HCT116 (cell line): Measurements from ENCODE around the gene FBXO24. TPM values are rescaled to one million over a fixed set of nuclear protein-coding genes. Genes with fewer than 3 reads are reported as not detected.

Experiments
- ATAC-seq: fragments of 200-7000 bp; cut with Tn5 transposase; 2 replicates; pipeline ENCODE4 v1.9.1; 2020; ENCODE audit warnings: mild to moderate bottlenecking, moderate library complexity
- BruUV-seq: library from RNA; stranded (reverse); fragments of 400-500 nt; replicated peaks from 2 replicates; lab custom pipeline; 2021; lab: Mats Ljungman, UMichigan
- CTCF ChIA-PET: fragments of 300-600 bp; sonication (Branson Sonifier 250); formaldehyde crosslinking; loops from one replicate; lab custom pipeline; 2021; ENCODE audit warnings: antibody characterized with exemption; lab: Charles Lee
- POLR2A ChIA-PET: fragments of 300-600, 350-600 bp; sonication (Branson Sonifier 250); formaldehyde crosslinking; loops from one replicate; lab custom pipeline; 2021; ENCODE audit warnings: antibody characterized with exemption; lab: Charles Lee
- RAD21 ChIA-PET, 2 experiments: fragments of 300-600 bp; sonication (Branson Sonifier 250); formaldehyde crosslinking; loops; one replicate each; lab custom pipeline; 2023; ENCODE audit warnings: low total read pairs in 2 of 2; ENCODE audit not compliant: uncharacterized antibody in 2 of 2, unreplicated experiment in 2 of 2, low non-redundant PET in 1 of 2; lab: Charles Lee
- DNase-seq: peaks from one replicate; pipeline ENCODE4 v3.0.0-alpha.2; 2010; ENCODE audit warnings: low read depth, low spot score
- H2AFZ ChIP-seq: fragments of 200-600 bp; shearing (Covaris generic), sonication (generic); 2 replicates; pipeline ENCODE4 v1.6.1; 2017; ENCODE audit warnings: low read depth, mixed run types, mixed read lengths, antibody characterized with exemption, low read length; ENCODE audit not compliant: poor library complexity, severe bottlenecking
- H3K27ac ChIP-seq: 2 replicates; pipeline ENCODE4 v1.5.1; 2012; ENCODE audit warnings: low read depth, low read length
- H3K27me3 ChIP-seq: fragments of 200-600 bp; sonication (generic); 2 replicates; pipeline ENCODE4 v1.6.1; 2016; ENCODE audit warnings: mixed run types, low read length, mixed read lengths; ENCODE audit not compliant: insufficient read depth
- H3K36me3 ChIP-seq, 2 experiments: fragments of 200-500 bp in 1 of 2; fragments of 200-600 bp in 1 of 2; sonication (Bioruptor generic) in 1 of 2; sonication (generic) in 1 of 2; 2 replicates each; pipeline versions ENCODE4 v1.5.1 to v1.6.1; 2014 to 2016; ENCODE audit warnings: low read length in 2 of 2, inconsistent platforms in 1 of 2, mixed read lengths in 1 of 2, mixed run types in 1 of 2; ENCODE audit not compliant: insufficient read depth in 2 of 2, control insufficient read depth in 1 of 2
- H3K4me1 ChIP-seq, 2 experiments: fragments of 200-600 bp in 1 of 2; sonication (generic) in 1 of 2; 2 replicates each; pipeline versions ENCODE4 v1.5.1 to v1.6.1; 2012 to 2017; ENCODE audit warnings: low read length in 2 of 2, inconsistent platforms in 1 of 2, mild to moderate bottlenecking in 1 of 2, mixed read lengths in 1 of 2, mixed run types in 1 of 2, moderate library complexity in 1 of 2; ENCODE audit not compliant: insufficient read depth in 2 of 2, control insufficient read depth in 1 of 2
- H3K4me2 ChIP-seq: fragments of 200-600 bp; sonication (generic); 2 replicates; pipeline ENCODE4 v1.6.1; 2017; ENCODE audit warnings: mixed run types, low read length, mixed read lengths
- H3K4me3 ChIP-seq, 2 experiments: fragments of 200-600 bp in 1 of 2; sonication (generic) in 1 of 2; replicated peaks in 1 of 2; 2 replicates each; pipeline ENCODE4 v1.5.1; 2011 to 2016; ENCODE audit warnings: low read length in 2 of 2, control low read depth in 1 of 2, low read depth in 1 of 2, mild to moderate bottlenecking in 1 of 2, mixed read lengths in 1 of 2, mixed run types in 1 of 2
- H3K79me2 ChIP-seq: fragments of 200-600 bp; sonication (generic); 2 replicates; pipeline ENCODE4 v1.6.1; 2017; ENCODE audit warnings: mild to moderate bottlenecking, mixed run types, low read length, moderate library complexity, mixed read lengths; ENCODE audit not compliant: insufficient read depth
- H3K9ac ChIP-seq: fragments of 200-600 bp; sonication (generic); 2 replicates; pipeline ENCODE4 v1.6.1; 2016; ENCODE audit warnings: low read length, mixed read lengths
- H3K9me2 ChIP-seq: fragments of 200-600 bp; sonication (generic), shearing (Covaris generic); 2 replicates; pipeline ENCODE4 v1.6.1; 2017; ENCODE audit warnings: mixed run types, mild to moderate bottlenecking, moderate library complexity; ENCODE audit not compliant: insufficient read depth
- H3K9me3 ChIP-seq, 2 experiments: fragments of 200-500 bp in 1 of 2; fragments of 200-600 bp in 1 of 2; sonication (Bioruptor generic) in 1 of 2; sonication (generic) in 1 of 2; 2 replicates each; pipeline ENCODE4 v1.6.1; 2014 to 2017; ENCODE audit warnings: low read length in 2 of 2, mixed read lengths in 2 of 2, inconsistent platforms in 1 of 2, low read depth in 1 of 2, mild to moderate bottlenecking in 1 of 2, mixed run types in 1 of 2, moderate library complexity in 1 of 2; ENCODE audit not compliant: control insufficient read depth in 1 of 2, insufficient read depth in 1 of 2
- H4K20me1 ChIP-seq: fragments of 200-600 bp; sonication (generic), shearing (Covaris generic); 2 replicates; pipeline ENCODE4 v1.6.1; 2017; ENCODE audit warnings: mixed run types, mild to moderate bottlenecking, moderate library complexity; ENCODE audit not compliant: insufficient read depth
- CBX3 ChIP-seq: IDR thresholded peaks from 2 replicates; pipeline ENCODE4 v1.6.1; 2012; ENCODE audit warnings: low read depth
- CEBPB ChIP-seq: IDR thresholded peaks from 2 replicates; pipeline ENCODE4 v1.6.1; 2012; ENCODE audit warnings: low read depth
- EGR1 ChIP-seq: IDR thresholded peaks from 2 replicates; pipeline ENCODE4 v1.6.1; 2012; ENCODE audit warnings: low read depth
- ELF1 ChIP-seq: IDR thresholded peaks from 2 replicates; pipeline ENCODE4 v1.6.1; 2012; ENCODE audit warnings: low read depth, borderline replicate concordance
- EZH2 ChIP-seq: fragments of 200-600 bp; sonication (generic); IDR thresholded peaks from 2 replicates; pipeline ENCODE4 v1.6.1; 2017; ENCODE audit warnings: antibody characterized with exemption, mixed run types
- EZH2phosphoT487 ChIP-seq: fragments of 200-600 bp; IDR thresholded peaks from 2 replicates; pipeline ENCODE4 v1.6.1; 2018; ENCODE audit warnings: antibody characterized with exemption, borderline replicate concordance
- FOSL1 ChIP-seq: IDR thresholded peaks from 2 replicates; pipeline ENCODE4 v1.6.1; 2012; ENCODE audit warnings: low read depth
- SIN3A ChIP-seq: IDR thresholded peaks from 2 replicates; pipeline ENCODE4 v1.6.1; 2012; ENCODE audit warnings: low read depth
- SRF ChIP-seq: IDR thresholded peaks from 2 replicates; pipeline ENCODE4 v1.6.1; 2012; ENCODE audit warnings: low read depth
- TCF7L2 ChIP-seq: IDR thresholded peaks from 2 replicates; pipeline ENCODE4 v1.7.0; 2011; ENCODE audit warnings: borderline replicate concordance, inconsistent platforms; ENCODE audit not compliant: insufficient read depth, insufficient read length; ENCODE audit errors: extremely low read depth
- ZFX ChIP-seq: fragments of 450-650 bp; IDR thresholded peaks from 2 replicates; pipeline ENCODE4 v1.6.1; 2017
- ZNF274 ChIP-seq: fragments of 200-500 bp; sonication (Bioruptor generic); IDR thresholded peaks from 2 replicates; pipeline ENCODE4 v1.6.1; 2014; ENCODE audit warnings: mild to moderate bottlenecking, low read depth, low read length, inconsistent platforms
- intact Hi-C: fragments of 100-400 bp; cut with micrococcal nuclease; formaldehyde crosslinking; loops from 2 replicates; pipeline ENCODE4 v1.10.0; 2022
- total RNA-seq: library from RNA; stranded (reverse); gene quantifications from one replicate; pipeline ENCODE4 v1.2.1, GENCODE V29; 2021; ENCODE audit not compliant: unreplicated experiment
- TF ChIP-seq, protein P1 (sequence below): IDR thresholded peaks from 2 replicates; pipeline ENCODE4 v1.6.1; 2011; ENCODE audit warnings: mild to moderate bottlenecking, low read length, moderate library complexity; ENCODE audit not compliant: insufficient replicate concordance; ENCODE audit errors: extremely low read depth
- TF ChIP-seq, protein P2 (sequence below): IDR thresholded peaks from 2 replicates; pipeline ENCODE4 v1.6.1; 2012
- TF ChIP-seq, protein P3 (sequence below): IDR thresholded peaks from 2 replicates; pipeline ENCODE4 v1.6.1; 2012

The FBXO24 gene
- total RNA-seq, 1 experiment from 2014 or later = 2.1 TPM

DNA sequence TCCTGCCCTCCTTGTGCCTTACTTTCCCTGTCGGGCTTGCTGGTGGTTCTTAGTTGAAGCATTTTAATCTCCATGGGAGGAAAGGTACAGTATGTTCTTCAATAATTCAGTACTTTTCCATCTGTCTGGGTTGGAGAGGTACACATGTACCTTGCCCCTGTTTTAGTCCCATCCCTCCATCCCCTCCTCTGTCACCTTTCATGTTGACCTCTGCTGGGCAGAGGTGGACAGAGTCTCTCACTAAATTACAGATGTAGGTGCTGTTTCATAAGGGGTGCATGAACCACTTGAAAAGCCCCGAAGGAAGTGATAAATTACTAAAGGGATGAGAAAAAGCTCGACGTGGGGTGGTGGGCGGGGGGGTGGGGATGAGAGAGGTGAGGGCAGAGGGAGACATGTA lies 41.7 kb upstream of the FBXO24 start:
- no peak overlapping the region for H3K4me3 ChIP-seq
- H3K27ac ChIP-seq = peak overlapping the region; percentile 95
- H4K20me1 ChIP-seq = no peaks in the 10 kb centered on the region
- H3K4me2 ChIP-seq = peak overlapping the region; percentile 79
- ATAC-seq = no peak
- ChIA-PET RAD21 (no interaction called here), CTCF (interaction anchor here (1.1 kb wide), 1 partner anchor 16 kb away, joined by 3 read pairs; no protein-coding TSS in a partner anchor), POLR2A (interaction anchor here (1.7 kb wide), 1 partner anchor 42 kb away, joined by 10 read pairs; the partner anchor contains the start of genes FBXO24 and LRCH4)
- BruUV-seq = no TSS peak
- no peak for DNase-seq
- H2AFZ ChIP-seq = no peak overlapping the region
- H3K27me3 ChIP-seq = no peaks in the 10 kb centered on the region
- H3K36me3 ChIP-seq = no peaks in the 10 kb centered on the region
- H3K9me2 ChIP-seq = no peaks in the 10 kb centered on the region
- TF ChIP-seq CBX3 = no peak
- TF ChIP-seq, protein P1, sequence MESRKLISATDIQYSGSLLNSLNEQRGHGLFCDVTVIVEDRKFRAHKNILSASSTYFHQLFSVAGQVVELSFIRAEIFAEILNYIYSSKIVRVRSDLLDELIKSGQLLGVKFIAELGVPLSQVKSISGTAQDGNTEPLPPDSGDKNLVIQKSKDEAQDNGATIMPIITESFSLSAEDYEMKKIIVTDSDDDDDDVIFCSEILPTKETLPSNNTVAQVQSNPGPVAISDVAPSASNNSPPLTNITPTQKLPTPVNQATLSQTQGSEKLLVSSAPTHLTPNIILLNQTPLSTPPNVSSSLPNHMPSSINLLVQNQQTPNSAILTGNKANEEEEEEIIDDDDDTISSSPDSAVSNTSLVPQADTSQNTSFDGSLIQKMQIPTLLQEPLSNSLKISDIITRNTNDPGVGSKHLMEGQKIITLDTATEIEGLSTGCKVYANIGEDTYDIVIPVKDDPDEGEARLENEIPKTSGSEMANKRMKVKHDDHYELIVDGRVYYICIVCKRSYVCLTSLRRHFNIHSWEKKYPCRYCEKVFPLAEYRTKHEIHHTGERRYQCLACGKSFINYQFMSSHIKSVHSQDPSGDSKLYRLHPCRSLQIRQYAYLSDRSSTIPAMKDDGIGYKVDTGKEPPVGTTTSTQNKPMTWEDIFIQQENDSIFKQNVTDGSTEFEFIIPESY = no peak
- no peak for TF ChIP-seq SRF
- TF ChIP-seq EZH2 = no peak
- TF ChIP-seq ZFX = no peak
- no peak for TF ChIP-seq TCF7L2
- TF ChIP-seq SIN3A = no peak
- TF ChIP-seq EGR1 = no peak
- no peak for TF ChIP-seq EZH2phosphoT487
- no peak for TF ChIP-seq FOSL1
- no peak for TF ChIP-seq ELF1
- no peak for TF ChIP-seq CEBPB
- no peak for TF ChIP-seq ZNF274
- TF ChIP-seq, protein P2, sequence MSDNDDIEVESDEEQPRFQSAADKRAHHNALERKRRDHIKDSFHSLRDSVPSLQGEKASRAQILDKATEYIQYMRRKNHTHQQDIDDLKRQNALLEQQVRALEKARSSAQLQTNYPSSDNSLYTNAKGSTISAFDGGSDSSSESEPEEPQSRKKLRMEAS = no peak
- TF ChIP-seq, protein P3, sequence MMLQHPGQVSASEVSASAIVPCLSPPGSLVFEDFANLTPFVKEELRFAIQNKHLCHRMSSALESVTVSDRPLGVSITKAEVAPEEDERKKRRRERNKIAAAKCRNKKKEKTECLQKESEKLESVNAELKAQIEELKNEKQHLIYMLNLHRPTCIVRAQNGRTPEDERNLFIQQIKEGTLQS = no peak
- peak overlapping the region; percentile 61 for H3K9ac ChIP-seq
- H3K9me3 ChIP-seq = no peaks in the 10 kb centered on the region
- intact Hi-C loops = loop anchor here (2.0 kb wide), 1 partner anchor 42 kb away; no protein-coding TSS in a partner anchor
- H3K79me2 ChIP-seq = peaks cover 20% of the 10 kb centered on the region; the same call in 1 of the 2 replicates
- H3K4me1 ChIP-seq = peaks cover 57 to 64% of the 10 kb centered on the region in 2 experiments
